Medulla oblongata (tissue), 1 donor: Measurements from ENCODE around the gene PWWP2A.
"Not testable (repeated sequence)": the region's sequence is repeated elsewhere in the genome, so short reads cannot be mapped to it uniquely, and the experiment has no call there.

ENCODE experiments used
- DNase-seq: peaks from one replicate; pipeline ENCODE4 v3.0.0-alpha.2; 2015; ENCODE audit errors: extremely low spot score

Gene PWWP2A

GRCh38 chr5:160119142-160119904, at the start of gene PWWP2A:
Gene PWWP2A (minus strand): TSS chr5:160119450. CDS start chr5:160119388, 62 bp downstream.
- peak; percentile 100 for DNase-seq

DNA sequence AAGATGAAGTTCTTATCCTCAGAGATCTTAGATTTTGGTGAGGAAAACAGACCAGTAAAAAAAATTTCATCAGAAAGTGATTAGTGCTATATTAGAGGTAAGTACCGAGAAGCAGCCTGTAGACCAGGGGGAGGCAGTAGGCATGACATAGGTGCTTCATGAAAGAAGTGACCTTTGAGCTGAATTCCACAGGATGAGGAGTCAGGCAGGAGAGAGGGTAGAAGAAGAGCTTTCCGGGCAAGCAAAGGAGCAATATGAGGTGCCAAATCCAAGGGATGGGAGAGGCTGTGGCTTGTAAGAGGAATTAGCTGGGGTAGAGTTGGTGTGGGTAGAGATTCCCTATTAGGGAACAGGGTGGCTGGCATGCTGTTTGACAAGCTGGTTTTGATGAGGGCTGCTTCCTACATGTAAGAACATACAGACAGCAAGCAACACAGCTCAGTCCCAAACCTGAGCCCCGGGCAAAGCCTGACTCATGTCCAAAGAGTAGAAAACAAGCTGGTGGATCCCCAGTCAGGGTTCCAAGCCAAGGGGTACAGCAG, 48.4 kb upstream of the PWWP2A start:
- DNase-seq, result no peak

DNA sequence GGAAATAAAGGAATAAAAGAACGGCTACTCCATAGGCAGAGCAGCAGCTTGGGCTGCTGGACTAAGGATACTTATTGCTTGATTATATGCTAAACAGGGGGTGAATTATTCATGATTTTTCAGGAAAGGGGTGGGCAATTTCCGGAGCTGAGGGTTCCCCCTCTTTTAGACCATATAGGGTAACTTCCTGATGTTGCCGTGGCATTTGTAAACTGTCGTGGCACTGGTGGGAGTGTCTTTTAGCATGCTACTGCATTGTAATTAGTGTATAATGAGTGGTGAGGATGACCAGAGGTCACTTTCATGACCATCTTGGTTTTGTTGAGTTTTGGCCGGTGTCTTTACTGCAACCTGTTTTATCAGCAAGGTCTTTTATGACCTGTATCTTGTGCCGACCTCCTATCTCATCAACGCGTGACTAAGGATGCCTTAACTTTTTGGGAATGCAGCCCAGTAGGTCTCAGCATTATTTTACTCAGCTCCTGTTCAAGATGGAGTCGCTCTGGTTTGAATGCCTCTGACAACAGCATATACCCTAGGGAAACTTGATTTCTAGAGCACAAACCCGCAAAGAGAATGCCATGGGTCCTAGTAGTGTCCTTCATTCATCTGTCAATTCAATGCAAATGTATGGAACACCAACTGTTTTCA, 47.8 kb upstream of the PWWP2A start:
- DNase-seq, result no peak

DNA sequence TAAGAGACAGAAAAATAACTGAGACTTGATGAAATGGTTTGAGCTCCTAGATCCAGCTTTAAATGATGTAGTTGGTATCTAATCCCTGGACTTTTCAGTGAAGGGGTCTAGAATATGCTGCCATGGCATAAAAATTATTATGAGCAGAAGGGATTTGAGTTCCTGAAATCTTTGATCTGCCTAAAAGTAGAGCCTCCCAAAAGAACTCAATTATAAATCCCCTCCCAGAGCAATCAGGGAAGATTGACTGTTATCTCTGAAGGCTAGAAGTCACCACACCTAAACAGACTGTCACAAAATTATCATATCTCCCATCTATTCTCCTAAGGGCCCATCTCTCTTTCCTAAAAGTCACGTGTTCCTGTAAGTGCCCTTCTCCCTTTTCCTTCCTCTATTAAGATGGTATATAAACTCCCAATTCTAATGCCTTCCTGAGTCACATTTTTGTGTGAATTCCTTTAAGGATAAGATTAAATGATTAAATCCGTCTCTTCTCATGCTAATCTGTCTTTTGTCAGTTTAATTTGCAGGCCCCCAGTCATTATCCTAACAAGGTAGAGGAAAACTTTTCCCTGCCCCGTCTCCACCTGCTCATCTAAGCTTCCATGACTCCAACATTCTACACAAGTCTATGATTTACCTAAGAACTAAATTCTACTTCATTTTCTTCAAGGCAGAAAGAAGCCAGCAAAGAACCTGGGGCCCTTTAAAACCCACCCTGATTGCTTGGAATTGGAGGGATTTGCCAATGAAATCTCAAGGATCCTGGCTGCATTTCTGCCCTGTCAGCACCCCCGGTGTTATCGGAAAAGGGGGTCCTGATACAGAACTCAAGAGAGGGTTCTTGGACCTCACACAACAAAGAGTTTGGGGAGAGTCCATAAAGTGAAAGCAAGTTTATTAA, 47.1 kb upstream of the PWWP2A start:
- no peak for DNase-seq

DNA sequence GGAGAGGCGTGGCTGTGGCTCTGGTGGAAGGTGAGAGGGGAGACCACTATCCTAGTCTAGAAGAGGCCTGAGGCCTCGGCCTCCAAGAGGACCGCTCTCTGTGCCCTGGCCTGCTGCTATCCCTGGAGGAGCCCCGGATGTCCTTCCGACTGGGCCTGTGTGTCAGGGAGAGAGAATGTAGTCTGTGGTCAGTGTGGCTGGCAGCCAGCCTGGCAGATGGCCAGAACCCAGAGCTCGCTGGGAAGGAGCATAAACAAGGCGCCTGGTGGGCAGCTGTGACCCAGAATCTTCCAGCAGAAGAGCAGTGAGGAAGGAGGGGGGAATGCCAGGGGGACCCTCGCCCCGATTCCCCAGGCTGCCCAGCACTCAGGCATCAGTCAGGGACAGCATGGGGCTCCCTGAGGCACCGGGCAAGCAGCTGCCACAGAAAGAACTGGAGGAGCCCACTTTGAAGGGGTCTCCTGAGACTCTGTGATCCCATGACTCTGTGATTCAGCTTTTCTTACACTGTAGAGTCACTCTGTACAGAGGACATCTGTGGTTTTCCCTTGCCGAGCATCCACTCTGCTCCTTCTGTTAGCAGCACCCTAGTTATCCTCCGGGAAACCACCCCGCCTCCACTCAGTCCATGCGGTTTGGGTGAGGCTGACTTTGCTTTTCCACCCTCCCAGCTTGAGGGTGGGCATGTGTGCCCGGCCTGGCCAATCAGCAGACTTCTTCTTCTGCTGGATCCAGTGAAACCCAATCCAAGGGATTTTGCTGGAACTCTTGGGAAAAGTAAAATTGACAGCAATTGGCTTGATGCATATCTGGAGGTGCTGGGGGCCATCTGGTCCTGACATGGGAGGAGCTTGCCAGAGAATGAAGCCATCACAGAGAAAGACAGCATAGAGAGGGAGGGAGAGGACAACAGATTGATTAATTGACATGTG, 46.2 kb upstream of the PWWP2A start:
- DNase-seq, result peak; percentile 96

GRCh38 chr5:160162910-160163309, 43.7 kb upstream of the PWWP2A start:
- DNase-seq, result no peak

DNA sequence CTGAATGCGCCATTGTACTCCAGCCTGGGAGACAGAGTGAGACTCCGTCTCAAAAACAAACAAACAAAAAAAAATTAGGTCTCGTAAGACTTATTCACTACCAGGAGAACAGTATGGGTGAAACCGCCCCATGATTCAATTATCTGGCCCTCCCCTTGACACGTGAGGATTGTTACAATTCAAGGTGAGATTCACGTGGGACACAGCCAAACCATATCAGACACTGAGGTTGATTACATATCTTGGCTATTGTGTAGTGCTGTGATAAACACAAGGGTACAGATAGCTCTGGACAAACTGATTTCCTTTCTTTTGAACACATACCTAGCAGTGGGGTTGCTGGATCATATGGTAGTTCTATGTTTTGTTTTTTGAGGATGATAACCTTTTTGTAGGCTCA, 42.4 kb upstream of the PWWP2A start:
- no peak for DNase-seq

- DNase-seq, result not testable (repeated sequence)
Observed at GRCh38 chr5:160160875-160161274, 41.6 kb upstream of the PWWP2A start.

DNA sequence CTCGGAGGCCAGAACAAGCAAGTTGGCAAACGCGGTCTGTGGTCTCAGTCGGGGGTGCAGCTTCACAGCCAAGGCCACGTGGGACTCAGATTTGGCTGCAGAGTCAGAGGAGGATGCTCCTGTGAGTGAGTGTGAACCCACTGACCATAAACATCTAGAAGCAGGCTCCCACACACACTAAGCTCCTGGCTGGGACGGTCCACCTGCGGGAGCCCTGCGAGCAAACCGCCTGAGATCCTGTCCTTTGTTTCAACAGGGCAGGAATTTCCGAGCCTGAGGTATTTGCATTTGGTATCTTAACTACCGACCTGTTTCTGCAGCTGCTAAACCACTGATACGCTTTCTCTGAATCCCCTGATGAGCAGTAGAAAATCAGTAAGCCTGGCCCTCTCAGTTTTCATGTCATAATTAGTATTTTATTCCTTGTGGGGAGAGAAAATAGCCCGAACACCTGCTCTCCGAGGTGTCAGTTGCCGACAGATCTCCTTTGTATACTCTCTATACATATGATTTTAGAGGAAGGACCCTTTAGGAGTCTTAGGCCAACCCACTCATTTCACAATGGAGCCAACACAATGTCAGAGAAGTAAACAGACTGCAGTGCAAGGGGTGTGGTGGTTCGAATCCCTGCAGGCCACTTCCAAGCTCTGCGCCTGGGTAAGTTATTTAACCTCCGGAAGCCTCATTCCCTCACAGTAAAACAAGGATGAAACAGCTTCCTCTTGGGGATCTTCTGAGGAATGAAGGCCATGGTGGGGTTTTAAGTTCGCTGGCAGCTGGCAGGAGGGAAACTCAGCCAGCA, 40.9 kb upstream of the PWWP2A start:
- DNase-seq, result no peak

DNA sequence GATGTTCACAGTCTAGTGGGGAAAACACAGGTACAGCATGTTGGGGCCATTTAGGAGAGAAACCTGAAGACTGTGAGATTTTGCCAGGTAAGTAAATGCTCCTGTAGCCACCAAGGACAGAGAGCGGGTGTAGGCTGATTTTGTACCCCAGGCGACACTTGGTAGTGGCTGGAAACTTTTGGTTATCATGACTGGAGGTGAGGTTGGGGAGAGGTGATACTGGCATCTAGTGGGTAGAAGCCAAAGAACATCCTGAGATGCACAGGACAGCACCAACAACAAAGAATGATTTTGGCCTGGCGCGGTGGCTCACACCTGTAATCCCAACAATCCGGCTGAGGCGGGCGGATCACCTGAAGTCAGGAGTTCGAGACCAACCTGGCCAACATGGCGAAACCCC, 38.8 kb upstream of the PWWP2A start:
- no peak for DNase-seq

DNA sequence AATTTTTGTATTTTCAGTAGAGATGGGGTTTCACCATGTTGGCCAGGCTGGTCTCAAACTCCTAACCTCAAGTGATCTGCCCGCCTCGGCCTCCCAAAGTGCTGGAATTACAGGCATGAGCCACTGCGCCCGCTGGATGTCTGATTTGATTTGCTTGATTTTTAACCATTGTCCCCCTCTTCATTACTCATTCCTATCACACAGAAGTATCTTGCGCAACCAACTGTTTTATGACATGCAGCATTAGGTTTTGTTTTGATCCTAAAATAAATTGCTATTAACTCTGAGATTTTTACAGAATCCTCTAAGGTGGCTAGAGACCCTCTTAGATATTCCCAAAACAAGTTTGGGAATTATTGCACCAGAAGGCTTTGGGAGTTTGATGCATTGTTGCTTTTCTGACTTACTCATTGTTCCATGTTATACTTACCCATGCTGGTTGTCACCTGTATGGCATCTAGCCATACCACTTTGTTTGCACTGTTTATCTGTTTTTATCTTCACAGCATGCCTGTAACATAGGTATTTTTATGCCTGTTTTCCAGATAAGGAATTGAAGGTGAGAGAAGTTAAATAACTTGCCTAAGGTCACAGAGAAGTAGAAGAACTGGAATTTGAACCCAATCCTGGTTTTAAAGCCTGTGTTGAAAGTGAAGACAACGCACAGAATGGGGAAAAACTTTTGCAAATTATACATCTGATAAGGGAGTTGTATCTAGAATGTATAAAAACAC, 35.9 kb upstream of the PWWP2A start:
- DNase-seq, result no peak

GRCh38 chr5:160152901-160153300, 33.7 kb upstream of the PWWP2A start:
- DNase-seq, result no peak

GRCh38 chr5:160152287-160152686, 33.0 kb upstream of the PWWP2A start:
- DNase-seq, result no peak

GRCh38 chr5:160151017-160151416, 31.8 kb upstream of the PWWP2A start:
- no peak for DNase-seq

DNA sequence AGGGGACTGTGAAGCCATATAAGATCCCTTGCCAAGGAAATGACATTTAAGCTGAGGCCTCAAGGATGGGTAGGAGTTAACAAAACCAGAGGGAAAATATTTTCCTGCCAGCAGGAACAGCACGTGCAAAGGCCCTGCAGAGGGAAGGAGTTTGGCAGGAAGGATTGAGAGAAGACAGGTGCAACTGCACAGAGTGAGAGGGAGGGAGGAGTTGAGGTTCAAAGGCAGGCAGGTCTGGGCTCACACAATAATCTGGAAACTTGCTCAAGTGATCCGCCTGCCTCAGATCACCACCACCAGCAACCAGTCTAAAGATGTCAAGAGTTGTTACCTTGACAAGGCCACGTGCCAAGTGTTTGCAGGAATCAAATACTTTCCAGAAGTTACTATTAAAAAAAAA, 31.1 kb upstream of the PWWP2A start:
- no peak for DNase-seq

GRCh38 chr5:160144436-160144835, 25.2 kb upstream of the PWWP2A start:
- not testable (repeated sequence) for DNase-seq

DNA sequence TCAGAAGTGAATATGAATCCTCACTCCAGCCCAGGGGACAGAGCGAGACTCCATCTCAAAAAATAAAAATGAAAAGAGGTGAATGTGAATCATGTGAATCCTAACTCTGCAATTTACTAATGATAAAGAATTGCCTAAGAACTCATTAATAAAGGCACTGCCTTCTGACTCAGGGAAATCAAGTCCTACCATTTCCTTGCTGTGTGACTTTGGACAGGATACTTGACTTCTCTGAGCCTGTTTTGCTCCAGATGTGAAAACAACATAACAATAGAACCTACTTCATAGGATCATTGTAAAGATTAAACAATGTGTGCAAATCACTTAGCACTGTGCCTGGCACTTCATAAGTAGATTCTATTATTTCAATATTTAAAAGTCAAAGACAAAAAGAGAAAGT, 15.1 kb upstream of the PWWP2A start:
- DNase-seq, result no peak

DNA sequence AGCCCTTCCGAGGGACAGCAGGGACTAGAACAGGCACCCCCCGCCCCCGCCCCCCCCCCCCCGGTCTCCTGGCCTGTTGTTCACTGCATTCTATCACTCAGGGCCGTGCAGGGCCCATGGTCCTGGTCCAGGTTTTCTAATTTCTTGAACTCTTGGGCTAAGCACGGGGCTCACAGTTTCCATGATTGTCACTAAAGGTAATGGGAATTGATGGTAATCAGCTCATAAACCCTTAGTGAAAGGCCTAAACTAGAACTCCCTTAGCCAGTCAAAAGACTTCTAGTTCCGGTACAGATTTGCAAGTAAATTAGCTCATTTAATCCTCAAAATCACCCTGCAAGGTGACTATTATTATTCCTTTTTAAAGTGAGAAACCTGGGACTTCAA, 14.7 kb upstream of the PWWP2A start:
- DNase-seq, result no peak
